MM.1S (cell line): ENCODE data around the gene GIPC1.

ENCODE experiments used
- CTCF ChIP-seq: fragments of 300-600 bp; sonication (generic); IDR thresholded peaks from 2 replicates; pipeline ENCODE4 v1.5.1; 2016; ENCODE audit warnings: antibody characterized with exemption, low read length, mixed read lengths
- EZH2 ChIP-seq: fragments of 300-600 bp; sonication (generic); optimal IDR thresholded peaks from 2 replicates; pipeline ENCODE3; 2017; ENCODE audit warnings: low read depth, mild to moderate bottlenecking, antibody characterized with exemption, low read length, mixed read lengths

GRCh38 chr19:14536926-14537692 lies 41.2 kb upstream of the GIPC1 start:
- TF ChIP-seq CTCF (no peak), EZH2 (no peak)
